Activated CD8-positive, alpha-beta memory T cell treated with anti-CD3 and anti-CD28 coated beads, Interleukin-2, amount 10 ng/mL, durations not matched to agents 7 days and 5 days (primary cell): ENCODE measurements around the gene CTNNA3. TPM values are rescaled to one million over a fixed set of nuclear protein-coding genes. Genes with fewer than 3 reads are reported as not detected.
"Not testable (repeated sequence)": the region's sequence is repeated elsewhere in the genome, so short reads cannot be mapped to it uniquely, and the experiment has no call there.

Source experiments
- ATAC-seq: fragments of 150-1000 bp; cut with Tn5 transposase; one replicate; pipeline ENCODE4 v1.10.0; 2021; ENCODE audit warnings: moderate library complexity
- CTCF ChIA-PET: fragments of 350-600 bp; sonication (Branson Sonifier 250); formaldehyde crosslinking; loops from one replicate; lab custom pipeline; 2021; ENCODE audit warnings: antibody characterized with exemption; lab: Charles Lee
- DNase-seq: peaks from one replicate; pipeline ENCODE4 v3.0.0-alpha.2; 2020
- H3K27ac Mint-ChIP-seq: one replicate; pipeline ENCODE4 v1.8.0; 2021; ENCODE audit warnings: mild to moderate bottlenecking, mixed read lengths
- H3K27me3 Mint-ChIP-seq: one replicate; pipeline ENCODE4 v1.8.0; 2021; ENCODE audit warnings: mixed read lengths
- H3K36me3 Mint-ChIP-seq: one replicate; pipeline ENCODE4 v1.8.0; 2021; ENCODE audit warnings: mild to moderate bottlenecking, mixed read lengths
- H3K4me1 Mint-ChIP-seq: one replicate; pipeline ENCODE4 v1.8.0; 2021; ENCODE audit warnings: mixed read lengths
- H3K4me3 Mint-ChIP-seq: one replicate; pipeline ENCODE4 v1.8.0; 2021; ENCODE audit warnings: mild to moderate bottlenecking, moderate library complexity, mixed read lengths
- H3K9me3 Mint-ChIP-seq: one replicate; pipeline ENCODE4 v1.8.0; 2022; ENCODE audit warnings: low read depth, mixed read lengths
- total RNA-seq, 2 experiments: library from RNA; stranded (reverse); gene quantifications; one replicate each; pipeline ENCODE4 v1.2.3, GENCODE V29; 2021

CTNNA3 gene
- total RNA-seq, 2 experiments from 2014 or later: 0.61 TPM; not detected in 1

GRCh38 chr10:67257427-67258144, 438.4 kb downstream of the CTNNA3 start:
- Mint-ChIP-seq H3K27me3 (no peaks in the 10 kb centered on the region), H3K4me1 (no peaks in the 10 kb centered on the region), H3K36me3 (no peaks in the 10 kb centered on the region), H3K4me3 (no peak overlapping the region), H3K9me3 (no peaks in the 10 kb centered on the region), H3K27ac (no peak overlapping the region)
- CTCF ChIA-PET: no interaction called here
- no peak for ATAC-seq
- no peak for DNase-seq

- no peaks in the 10 kb centered on the region for H3K4me1 Mint-ChIP-seq
- H3K27ac Mint-ChIP-seq: no peak overlapping the region
- no peak for ATAC-seq
- H3K4me3 Mint-ChIP-seq: no peak overlapping the region
- H3K27me3 Mint-ChIP-seq: no peaks in the 10 kb centered on the region
- DNase-seq: no peak
- no peaks in the 10 kb centered on the region for H3K36me3 Mint-ChIP-seq
- CTCF ChIA-PET: no interaction called here
- H3K9me3 Mint-ChIP-seq: no peaks in the 10 kb centered on the region
Observed at GRCh38 chr10:67257018-67257417, 439.0 kb downstream of the CTNNA3 start.

GRCh38 chr10:67250686-67251085, 445.3 kb downstream of the CTNNA3 start:
- ATAC-seq (no peak), DNase-seq (no peak)
- Mint-ChIP-seq H3K36me3 (no peaks in the 10 kb centered on the region), H3K27me3 (no peaks in the 10 kb centered on the region), H3K4me1 (no peaks in the 10 kb centered on the region), H3K27ac (no peak overlapping the region), H3K4me3 (no peak overlapping the region), H3K9me3 (no peaks in the 10 kb centered on the region)
- CTCF ChIA-PET: no interaction called here

GRCh38 chr10:67246066-67246555, 449.9 kb downstream of the CTNNA3 start:
- no peaks in the 10 kb centered on the region for H3K9me3 Mint-ChIP-seq
- no peak for ATAC-seq
- no peak overlapping the region for H3K27ac Mint-ChIP-seq
- H3K4me1 Mint-ChIP-seq: no peaks in the 10 kb centered on the region
- CTCF ChIA-PET: no interaction called here
- no peak overlapping the region for H3K4me3 Mint-ChIP-seq
- no peaks in the 10 kb centered on the region for H3K27me3 Mint-ChIP-seq
- H3K36me3 Mint-ChIP-seq: no peaks in the 10 kb centered on the region
- no peak for DNase-seq

GRCh38 chr10:67242528-67242927, 453.5 kb downstream of the CTNNA3 start:
- Mint-ChIP-seq H3K9me3 (no peaks in the 10 kb centered on the region), H3K27ac (no peak overlapping the region), H3K4me3 (no peak overlapping the region), H3K36me3 (no peaks in the 10 kb centered on the region), H3K4me1 (no peaks in the 10 kb centered on the region), H3K27me3 (no peaks in the 10 kb centered on the region)
- DNase-seq: no peak
- CTCF ChIA-PET: no interaction called here
- no peak for ATAC-seq

- Mint-ChIP-seq H3K4me1 (no peaks in the 10 kb centered on the region), H3K36me3 (no peaks in the 10 kb centered on the region), H3K4me3 (no peak overlapping the region), H3K9me3 (no peaks in the 10 kb centered on the region), H3K27ac (no peak overlapping the region), H3K27me3 (no peaks in the 10 kb centered on the region)
- CTCF ChIA-PET: no interaction called here
- ATAC-seq: no peak
- DNase-seq: no peak
Observed at GRCh38 chr10:67241451-67241850, 454.5 kb downstream of the CTNNA3 start.

GRCh38 chr10:67239864-67240497, 456.0 kb downstream of the CTNNA3 start:
- ATAC-seq (no peak), DNase-seq (no peak)
- CTCF ChIA-PET: no interaction called here
- Mint-ChIP-seq H3K4me3 (no peak overlapping the region), H3K9me3 (no peaks in the 10 kb centered on the region), H3K36me3 (no peaks in the 10 kb centered on the region), H3K27me3 (no peaks in the 10 kb centered on the region), H3K27ac (no peak overlapping the region), H3K4me1 (no peaks in the 10 kb centered on the region)

- CTCF ChIA-PET, H3K36me3 Mint-ChIP-seq, H3K4me3 Mint-ChIP-seq, H3K4me1 Mint-ChIP-seq, H3K27ac Mint-ChIP-seq, DNase-seq, ATAC-seq, H3K27me3 Mint-ChIP-seq, H3K9me3 Mint-ChIP-seq: not testable (repeated sequence)
Observed at GRCh38 chr10:67230680-67231500, 465.1 kb downstream of the CTNNA3 start.

GRCh38 chr10:67225226-67225625, 470.8 kb downstream of the CTNNA3 start:
- Mint-ChIP-seq H3K27ac (no peak overlapping the region), H3K27me3 (no peaks in the 10 kb centered on the region), H3K9me3 (peaks cover 2% of the 10 kb centered on the region), H3K4me1 (no peaks in the 10 kb centered on the region), H3K36me3 (no peaks in the 10 kb centered on the region), H3K4me3 (no peak overlapping the region)
- CTCF ChIA-PET: no interaction called here
- DNase-seq (no peak), ATAC-seq (no peak)

- DNase-seq (no peak), ATAC-seq (no peak)
- Mint-ChIP-seq H3K36me3 (no peaks in the 10 kb centered on the region), H3K4me3 (no peak overlapping the region), H3K27ac (no peak overlapping the region), H3K4me1 (no peaks in the 10 kb centered on the region), H3K27me3 (no peaks in the 10 kb centered on the region), H3K9me3 (peaks cover 2% of the 10 kb centered on the region)
- CTCF ChIA-PET: no interaction called here
Observed at GRCh38 chr10:67224553-67224952, 471.4 kb downstream of the CTNNA3 start.

- DNase-seq (no peak), ATAC-seq (no peak)
- no peak overlapping the region for H3K4me3 Mint-ChIP-seq
- no peaks in the 10 kb centered on the region for H3K9me3 Mint-ChIP-seq
- CTCF ChIA-PET: no interaction called here
- H3K27me3 Mint-ChIP-seq: no peaks in the 10 kb centered on the region
- H3K27ac Mint-ChIP-seq: no peak overlapping the region
- H3K4me1 Mint-ChIP-seq: no peaks in the 10 kb centered on the region
- H3K36me3 Mint-ChIP-seq: no peaks in the 10 kb centered on the region
Observed at GRCh38 chr10:67222934-67223333, 473.1 kb downstream of the CTNNA3 start.

GRCh38 chr10:67221939-67222494, 474.0 kb downstream of the CTNNA3 start:
- no peaks in the 10 kb centered on the region for H3K9me3 Mint-ChIP-seq
- CTCF ChIA-PET: no interaction called here

GRCh38 chr10:67211680-67212079, 484.3 kb downstream of the CTNNA3 start:
- H3K27ac Mint-ChIP-seq: no peak overlapping the region
- no peaks in the 10 kb centered on the region for H3K4me1 Mint-ChIP-seq
- CTCF ChIA-PET: no interaction called here
- H3K4me3 Mint-ChIP-seq: no peak overlapping the region
- H3K36me3 Mint-ChIP-seq: no peaks in the 10 kb centered on the region
- no peak for ATAC-seq
- no peaks in the 10 kb centered on the region for H3K9me3 Mint-ChIP-seq
- no peaks in the 10 kb centered on the region for H3K27me3 Mint-ChIP-seq
- DNase-seq: no peak

More at GRCh38 chr10:67221939-67222494, 474.0 kb downstream of the CTNNA3 start:
- ATAC-seq: no peak
- Mint-ChIP-seq H3K27ac (no peak overlapping the region), H3K4me1 (no peaks in the 10 kb centered on the region), H3K27me3 (no peaks in the 10 kb centered on the region), H3K36me3 (no peaks in the 10 kb centered on the region), H3K4me3 (no peak overlapping the region)
- no peak for DNase-seq
